ENCODE results near the gene SLC38A11. TPM values are rescaled to one million over a fixed set of nuclear protein-coding genes. Genes with fewer than 3 reads are reported as not detected.

The SLC38A11 gene
- total and polyA plus RNA-seq, 2 of the 13 experiments (the other 11 are each of a cell fraction or from before 2014, with no cell fraction given): 14.0 to 14.3 TPM

GRCh38 chr2:164887434-164888144 lies 67.7 kb downstream of the SLC38A11 start (continued):
- no peak for TF ChIP-seq ZHX2 (IDR thresholded peaks at IDR 0.05; ENCODE audit: low read depth)
- TF ChIP-seq ZHX2 (CRISPR knock-in tag; IDR thresholded peaks at IDR 0.05; ENCODE audit: borderline replicate concordance): no peak
- no peak for TF ChIP-seq MIER2 (CRISPR knock-in tag; IDR thresholded peaks at IDR 0.05)
- no peak for TF ChIP-seq PHF8 (CRISPR knock-in tag; IDR thresholded peaks at IDR 0.05)
- TF ChIP-seq ZNF24 (IDR thresholded peaks at IDR 0.05): no peak; the same call in 1 of the 2 replicates
- peak; percentile 68; the same call in 1 of the 2 replicates for TF ChIP-seq CHD4 (IDR thresholded peaks at IDR 0.05; ENCODE audit: borderline replicate concordance, low read length)
- TF ChIP-seq BRD4 (CRISPR knock-in tag; IDR thresholded peaks at IDR 0.05): no peak
- no peak for TF ChIP-seq CC2D1A (CRISPR knock-in tag; IDR thresholded peaks at IDR 0.05)
- TF ChIP-seq PCBP1 (IDR thresholded peaks at IDR 0.05; ENCODE audit: borderline replicate concordance, low read depth, low read length): no peak
- no peak for TF ChIP-seq ZNF672 (CRISPR knock-in tag; IDR thresholded peaks at IDR 0.05)
- TF ChIP-seq ELF1 (CRISPR knock-in tag; IDR thresholded peaks at IDR 0.05): peak; percentile 64
- TF ChIP-seq POLR2G (IDR thresholded peaks at IDR 0.05; ENCODE audit: low read depth, low read length): no peak
- no peak for TF ChIP-seq DNMT3B (CRISPR knock-in tag; conservative IDR thresholded peaks at IDR 0.05)
- TF ChIP-seq AKAP8 (CRISPR knock-in tag; IDR thresholded peaks at IDR 0.05): no peak
- no peak for TF ChIP-seq HCFC1 (IDR thresholded peaks at IDR 0.05; ENCODE audit: low read depth, low read length)
- TF ChIP-seq ZFP36 (IDR thresholded peaks at IDR 0.05; ENCODE audit: borderline replicate concordance, low read depth, low read length, partially characterized antibody): no peak
- no peak for TF ChIP-seq HMGXB3 (CRISPR knock-in tag; IDR thresholded peaks at IDR 0.05; ENCODE audit: borderline replicate concordance)
- no peak for TF ChIP-seq PHB2 (IDR thresholded peaks at IDR 0.05; ENCODE audit: partially characterized antibody)
- TF ChIP-seq HES4 (CRISPR knock-in tag; IDR thresholded peaks at IDR 0.05; ENCODE audit: borderline replicate concordance): no peak

All from HepG2 (cell line).